HL-60/S4 treated with retinoic acid at 250 ng/mL for 4 days and 3 days (cell line): ENCODE data around the gene FAM78B.

Experiments used
- in situ Hi-C: fragments of 300-500 bp; cut with MboI; formaldehyde crosslinking; loops from 2 replicates; pipeline ENCODE4 v1.7.0; 2022; ENCODE audit warnings: low sequenced_read_pairs

Gene FAM78B

GRCh38 chr1:166164995-166165660, 1.7 kb downstream of the FAM78B start:
- in situ Hi-C loops = no loop called here

- in situ Hi-C loops = no loop called here
Observed at GRCh38 chr1:166164646-166164994, 2.2 kb downstream of the FAM78B start.

GRCh38 chr1:166159656-166160055, 7.1 kb downstream of the FAM78B start:
- in situ Hi-C loops = no loop called here

DNA sequence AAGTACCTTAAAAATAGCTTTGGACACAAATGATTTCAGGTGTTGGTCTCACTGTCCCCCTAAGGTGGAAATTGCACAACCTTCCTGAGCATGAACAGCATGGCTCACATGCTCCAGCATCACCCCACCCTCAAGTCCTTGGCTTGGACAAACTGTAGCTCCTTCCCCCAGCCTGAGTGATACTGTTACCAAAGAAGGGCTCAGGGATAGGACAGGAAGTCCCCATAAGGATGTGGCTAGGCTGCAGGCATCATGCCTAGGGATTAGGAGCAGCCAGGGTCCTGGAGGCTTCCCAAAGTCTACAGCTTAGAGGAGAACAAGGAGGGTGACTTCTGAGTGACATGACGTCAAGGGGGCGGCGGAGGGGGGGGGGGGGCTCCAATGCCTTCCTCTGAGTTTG, 10.1 kb downstream of the FAM78B start:
- in situ Hi-C loops = no loop called here

- in situ Hi-C loops = no loop called here
Observed at GRCh38 chr1:166155108-166155507, 11.7 kb downstream of the FAM78B start.

DNA sequence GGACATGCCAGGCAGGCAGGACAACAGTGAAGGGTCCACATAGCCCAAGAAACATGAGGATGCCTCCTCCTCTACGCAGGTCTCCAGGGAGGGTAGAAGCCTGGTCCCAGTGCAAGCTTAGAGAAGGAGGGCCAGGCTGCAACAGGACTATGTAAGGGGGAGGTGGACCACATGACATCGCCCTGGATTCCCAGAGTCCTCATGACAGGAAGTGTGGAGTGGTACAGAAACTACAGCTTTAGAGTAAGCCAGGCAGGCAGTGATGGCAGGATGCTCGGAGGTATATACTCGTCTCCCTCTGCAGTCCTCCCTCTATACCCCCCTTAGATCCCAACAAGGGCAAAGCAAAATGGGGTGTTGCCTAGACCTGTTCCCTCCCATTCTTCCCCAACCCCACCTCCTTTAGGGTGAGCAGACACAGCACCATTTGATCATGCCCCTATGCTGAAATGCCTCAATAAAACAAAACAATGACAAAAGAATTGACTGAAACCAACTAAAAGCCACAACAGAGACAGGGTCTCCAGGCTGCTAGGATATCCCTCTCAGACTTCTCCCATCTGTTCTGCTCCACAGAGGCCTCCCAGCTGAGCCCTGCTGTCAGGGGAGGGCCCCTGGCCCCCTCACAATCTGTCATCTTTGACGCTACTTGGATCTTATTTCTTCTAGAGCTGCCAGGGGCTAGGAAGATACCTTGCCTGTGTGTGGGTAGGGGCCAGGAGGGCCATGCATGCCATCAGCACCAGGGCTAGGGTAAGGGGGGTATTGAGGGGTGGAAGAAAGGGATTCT, 13.1 kb downstream of the FAM78B start:
- in situ Hi-C loops = no loop called here

DNA sequence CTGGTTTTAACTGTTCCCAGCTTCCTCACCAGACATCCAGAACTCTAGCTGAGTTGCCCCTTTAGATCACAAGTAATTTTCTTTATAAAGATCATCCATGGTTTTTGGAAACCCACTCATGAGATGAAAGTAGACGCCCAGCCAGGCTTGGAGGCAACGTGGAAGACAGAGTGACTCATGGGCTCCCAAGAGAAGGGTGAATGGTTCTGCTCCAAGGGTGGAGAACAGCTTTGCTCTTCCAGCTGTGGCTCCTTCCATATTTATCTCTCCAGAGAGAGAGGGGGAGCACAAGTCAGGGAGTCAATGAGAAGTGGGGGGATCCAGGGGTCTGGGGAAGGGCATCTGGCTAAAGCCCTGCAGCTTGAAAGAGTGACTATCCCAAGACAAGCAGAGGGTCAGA, 13.8 kb downstream of the FAM78B start:
- in situ Hi-C loops = no loop called here

- in situ Hi-C loops = no loop called here
Observed at GRCh38 chr1:166151804-166152203, 15.0 kb downstream of the FAM78B start.

GRCh38 chr1:166145499-166145898, 21.3 kb downstream of the FAM78B start:
- in situ Hi-C loops = no loop called here

DNA sequence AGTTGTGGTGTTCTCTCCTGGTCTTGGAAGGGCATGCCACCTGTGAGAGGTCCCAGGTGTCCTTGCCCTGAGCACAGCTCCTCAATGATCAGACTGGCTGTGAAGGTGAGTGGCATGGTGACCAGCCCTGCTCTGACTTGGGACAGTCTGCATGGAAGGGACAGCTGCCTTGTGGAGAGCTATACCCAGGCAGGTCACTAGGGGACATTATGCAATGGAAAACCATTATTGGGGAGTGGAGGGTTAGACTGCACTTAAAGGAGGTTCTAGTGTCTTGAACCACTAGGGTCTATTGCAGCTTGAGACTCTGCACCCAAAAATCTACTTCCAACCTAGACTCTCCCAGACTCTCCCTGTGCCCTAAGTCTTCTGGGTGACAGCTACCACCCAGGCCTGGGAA, 24.8 kb downstream of the FAM78B start:
- in situ Hi-C loops = no loop called here

DNA sequence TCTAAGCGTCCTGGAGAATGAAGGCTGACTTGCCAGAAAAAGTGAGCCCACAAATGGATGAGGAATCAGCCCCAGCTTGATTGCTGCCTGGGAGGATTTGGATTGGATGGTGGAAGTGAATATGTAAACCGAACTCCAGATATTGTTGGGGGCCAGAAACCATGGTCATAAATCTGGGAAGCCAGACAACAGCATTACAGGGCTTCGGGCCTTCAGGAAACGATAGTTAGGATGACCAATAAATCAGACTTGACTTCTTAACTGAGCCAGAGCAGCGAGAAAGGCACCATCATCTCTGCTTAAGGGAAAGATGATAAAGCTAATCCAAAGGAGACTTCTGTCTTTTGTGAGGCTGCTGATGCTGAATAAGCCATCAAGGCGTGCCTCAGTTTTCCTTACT, 26.6 kb downstream of the FAM78B start:
- in situ Hi-C loops = no loop called here

GRCh38 chr1:166139735-166140134, 27.1 kb downstream of the FAM78B start:
- in situ Hi-C loops = no loop called here

GRCh38 chr1:166136699-166137401, 30.0 kb downstream of the FAM78B start:
- in situ Hi-C loops = no loop called here

- in situ Hi-C loops = no loop called here
Observed at GRCh38 chr1:166136222-166136621, 30.6 kb downstream of the FAM78B start.

DNA sequence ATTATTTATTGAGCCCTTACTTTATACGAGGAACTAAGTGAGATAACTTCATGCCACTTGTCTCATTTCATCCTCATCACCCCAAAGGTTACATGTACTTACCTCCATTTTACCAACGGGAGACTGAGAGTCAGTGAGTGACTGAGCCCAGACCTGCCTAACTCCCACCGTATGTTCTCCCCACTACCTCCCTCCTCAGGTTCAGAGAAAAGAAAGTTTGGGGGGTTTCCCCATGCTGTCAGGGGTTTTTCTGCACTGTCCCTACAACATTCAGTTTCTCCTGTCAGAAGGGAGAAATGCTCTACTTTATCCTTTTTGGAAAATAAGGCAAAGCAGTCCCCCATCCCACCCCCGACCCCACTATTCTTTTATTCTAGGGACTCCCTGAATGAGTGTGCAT, 32.9 kb downstream of the FAM78B start:
- in situ Hi-C loops = no loop called here

DNA sequence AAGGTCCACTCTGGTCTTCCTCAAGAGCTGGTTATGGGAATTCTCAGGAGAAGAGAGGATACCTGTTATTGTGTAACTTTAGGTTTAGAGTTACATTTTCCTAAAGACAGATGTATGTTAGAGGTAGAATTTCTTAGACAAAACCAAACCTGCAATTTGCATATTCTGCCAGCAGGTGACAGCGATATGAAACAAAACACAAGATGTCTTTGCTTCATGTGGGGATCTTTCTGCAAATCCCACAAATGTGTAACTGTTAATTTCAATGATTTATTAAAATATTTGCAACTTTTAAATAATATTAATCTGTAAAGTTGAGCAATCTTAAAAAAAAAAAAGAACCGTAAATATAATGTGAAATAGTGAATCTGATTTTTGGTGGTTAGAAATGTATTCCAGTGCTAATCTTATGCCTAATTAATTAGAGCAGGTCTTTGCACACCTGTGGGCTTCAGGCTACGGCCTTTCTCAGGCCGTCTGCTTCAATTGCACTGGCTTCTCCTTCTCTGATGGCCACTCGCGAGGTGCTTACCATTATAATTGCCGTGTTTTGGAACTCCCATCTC, 33.4 kb downstream of the FAM78B start:
- in situ Hi-C loops = no loop called here

GRCh38 chr1:166132496-166132895, 34.3 kb downstream of the FAM78B start:
- in situ Hi-C loops = no loop called here

DNA sequence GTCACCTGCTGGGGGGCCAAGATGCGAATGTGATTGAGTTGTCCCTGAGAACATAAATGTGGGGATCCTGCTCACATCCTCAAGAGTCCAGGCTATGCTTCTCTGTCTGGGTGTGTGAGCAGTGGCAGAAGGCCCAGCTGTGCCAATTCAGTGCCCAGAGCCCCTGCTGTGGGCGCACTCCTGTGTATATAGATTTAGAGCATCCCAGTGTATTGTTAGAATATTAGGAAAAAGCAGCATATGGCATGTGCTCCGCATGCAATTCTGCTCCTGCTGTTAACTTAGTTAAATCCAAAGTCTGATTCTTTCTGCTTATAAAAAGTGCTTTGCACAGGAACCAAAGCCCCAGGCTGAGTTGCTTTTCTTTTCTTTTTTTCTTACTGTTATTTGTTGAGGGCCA, 37.8 kb downstream of the FAM78B start:
- in situ Hi-C loops = no loop called here

GRCh38 chr1:166128195-166128594, 38.6 kb downstream of the FAM78B start:
- in situ Hi-C loops = no loop called here

GRCh38 chr1:166127003-166127402, 39.8 kb downstream of the FAM78B start:
- in situ Hi-C loops = no loop called here

GRCh38 chr1:166122873-166123466, 43.8 kb downstream of the FAM78B start:
- in situ Hi-C loops = no loop called here
